ENCODE measurements around the gene DVL1. TPM values are rescaled to one million over a fixed set of nuclear protein-coding genes. Genes with fewer than 3 reads are reported as not detected.
A peak's percentile ranks its signal among the peaks of the same experiment; 100 is the strongest.

DVL1 gene
- total and polyA plus RNA-seq, 8 donors: 30.6 to 103 (median 50.3) TPM

DNA sequence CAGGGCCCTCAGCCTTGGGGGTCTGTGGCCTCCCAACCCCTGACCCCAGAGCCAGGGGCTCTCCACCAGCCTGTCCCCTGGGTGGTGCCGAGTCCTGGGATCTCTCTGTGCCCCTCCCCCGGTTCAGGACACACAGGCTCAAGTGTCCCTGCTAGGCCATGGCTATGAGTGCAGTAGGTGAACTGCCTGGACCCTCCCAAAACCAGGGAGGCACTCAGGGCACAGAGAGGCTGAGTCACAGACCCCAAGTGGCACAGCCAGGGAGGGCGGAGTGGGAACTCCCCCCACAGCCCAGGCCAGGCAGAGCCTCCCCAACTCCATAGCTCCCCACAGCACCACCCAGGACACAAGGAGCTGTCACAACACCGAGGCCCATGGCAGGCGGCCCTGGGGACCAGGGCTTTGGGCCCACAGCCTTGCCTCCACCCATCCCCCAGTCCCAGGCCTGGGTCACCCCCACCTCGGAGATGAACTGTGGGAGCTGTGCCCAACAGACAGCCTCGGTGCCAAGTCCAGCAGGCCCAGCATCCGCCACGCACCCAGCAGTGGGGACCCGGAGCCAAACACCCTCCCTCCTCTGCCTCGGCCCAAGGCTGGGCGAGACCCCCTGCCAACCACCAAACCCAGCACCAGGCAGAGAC lies 3.2 kb downstream of the DVL1 start:
- no peak overlapping the region for H3K27ac ChIP-seq
- intact Hi-C loops (cut with DNase I): no loop called here
- H3K27me3 ChIP-seq: no peaks in the 10 kb centered on the region
- no peak for FAIRE-seq
- ATAC-seq: no peak
- peaks cover 8 to 20% (median 11%) of the 10 kb centered on the region in 3 donors for H3K4me1 ChIP-seq
- TF ChIP-seq, protein P1, sequence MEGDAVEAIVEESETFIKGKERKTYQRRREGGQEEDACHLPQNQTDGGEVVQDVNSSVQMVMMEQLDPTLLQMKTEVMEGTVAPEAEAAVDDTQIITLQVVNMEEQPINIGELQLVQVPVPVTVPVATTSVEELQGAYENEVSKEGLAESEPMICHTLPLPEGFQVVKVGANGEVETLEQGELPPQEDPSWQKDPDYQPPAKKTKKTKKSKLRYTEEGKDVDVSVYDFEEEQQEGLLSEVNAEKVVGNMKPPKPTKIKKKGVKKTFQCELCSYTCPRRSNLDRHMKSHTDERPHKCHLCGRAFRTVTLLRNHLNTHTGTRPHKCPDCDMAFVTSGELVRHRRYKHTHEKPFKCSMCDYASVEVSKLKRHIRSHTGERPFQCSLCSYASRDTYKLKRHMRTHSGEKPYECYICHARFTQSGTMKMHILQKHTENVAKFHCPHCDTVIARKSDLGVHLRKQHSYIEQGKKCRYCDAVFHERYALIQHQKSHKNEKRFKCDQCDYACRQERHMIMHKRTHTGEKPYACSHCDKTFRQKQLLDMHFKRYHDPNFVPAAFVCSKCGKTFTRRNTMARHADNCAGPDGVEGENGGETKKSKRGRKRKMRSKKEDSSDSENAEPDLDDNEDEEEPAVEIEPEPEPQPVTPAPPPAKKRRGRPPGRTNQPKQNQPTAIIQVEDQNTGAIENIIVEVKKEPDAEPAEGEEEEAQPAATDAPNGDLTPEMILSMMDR (IDR thresholded peaks at IDR 0.05): no peak
- no peaks in the 10 kb centered on the region for H3K36me3 ChIP-seq
- no peak overlapping the region for H3K4me3 ChIP-seq
- no peaks in the 10 kb centered on the region for H3K9me3 ChIP-seq
- peak in 1 of 6 donors; percentile 52 for DNase-seq
- 49 to 55% methylated on average over 12 of the region's 12 CpGs for WGBS, 2 donors

DNA sequence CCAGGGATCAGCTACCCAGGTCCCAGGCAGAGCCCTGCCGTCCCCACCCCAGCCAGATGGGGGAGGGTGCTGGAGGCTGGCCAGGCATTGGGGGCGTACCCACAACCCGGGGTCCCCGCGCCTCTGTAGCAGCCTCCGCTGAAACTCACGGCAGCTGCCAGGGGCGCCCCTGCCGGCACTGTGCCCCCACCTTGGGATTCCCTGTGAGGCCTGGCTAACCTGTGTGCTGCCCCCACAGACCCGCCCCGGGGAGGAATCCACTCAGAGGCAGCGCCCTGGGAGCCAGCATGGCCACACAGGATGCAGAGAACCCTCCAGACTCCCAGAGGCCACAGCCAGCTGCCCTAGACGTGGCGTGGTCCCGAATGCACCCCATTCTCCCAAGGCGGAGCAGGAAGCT lies 3.8 kb downstream of the DVL1 start:
- Histone ChIP-seq H3K4me1 (peaks cover 8 to 20% (median 11%) of the 10 kb centered on the region in 3 donors), H3K9me3 (no peaks in the 10 kb centered on the region), H3K36me3 (no peaks in the 10 kb centered on the region), H3K27ac (no peak overlapping the region), H3K27me3 (no peaks in the 10 kb centered on the region), H3K4me3 (no peak overlapping the region)
- ATAC-seq (no peak), FAIRE-seq (no peak), DNase-seq (peak in 1 of 6 donors; percentile 57)
- 73 to 76% methylated on average over 15 to 16 of the region's 16 CpGs for WGBS, 2 donors
- intact Hi-C loops (cut with DNase I): no loop called here
- TF ChIP-seq, protein P1 (IDR thresholded peaks at IDR 0.05): no peak

DNA sequence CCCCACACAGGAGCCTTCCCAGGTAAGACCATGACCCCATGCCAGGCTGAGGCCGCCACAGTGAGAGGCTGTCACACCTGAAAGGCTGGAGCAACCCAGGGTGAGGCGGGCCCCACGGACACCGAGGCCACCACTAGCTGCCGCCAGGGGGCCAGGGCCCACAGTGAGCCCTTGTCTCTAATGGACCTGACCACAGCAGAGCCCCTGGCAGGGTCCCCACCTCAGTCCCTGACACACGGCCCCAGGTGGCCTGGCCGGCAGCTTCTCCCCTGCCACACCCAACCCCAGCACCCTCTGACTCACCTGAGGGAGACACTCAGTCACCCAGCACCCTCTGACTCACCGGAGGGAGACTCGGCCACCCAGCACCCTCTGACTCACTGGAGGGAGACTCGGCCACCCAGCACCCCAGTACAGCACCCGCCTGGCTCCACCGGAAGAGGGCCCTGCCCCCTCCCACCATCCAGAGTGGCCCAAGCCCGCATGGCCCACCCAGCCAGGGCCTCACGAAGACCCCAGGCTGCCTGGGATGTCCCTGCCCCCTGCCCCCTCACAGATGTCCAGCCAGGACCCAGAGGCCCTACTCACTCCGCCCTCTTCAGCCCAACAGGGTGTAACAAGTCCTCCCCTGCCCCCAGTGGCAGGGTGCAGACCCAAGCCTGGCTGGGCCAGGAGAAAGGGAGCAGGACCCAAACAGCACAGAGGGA lies 4.4 kb downstream of the DVL1 start:
- 62 to 72% methylated on average over 15 of the region's 15 CpGs for WGBS, 2 donors
- Histone ChIP-seq H3K36me3 (no peaks in the 10 kb centered on the region), H3K27me3 (no peaks in the 10 kb centered on the region), H3K4me1 (peaks cover 8 to 20% (median 11%) of the 10 kb centered on the region in 3 donors), H3K27ac (no peak overlapping the region), H3K4me3 (no peak overlapping the region), H3K9me3 (no peaks in the 10 kb centered on the region)
- DNase-seq: peak in 1 of 6 donors; percentile 59
- intact Hi-C loops (cut with DNase I): no loop called here
- TF ChIP-seq, protein P1 (IDR thresholded peaks at IDR 0.05): peak in 1 of 4 donors; percentile 29
- ATAC-seq: peak in 1 of 4 donors; percentile 2
- no peak for FAIRE-seq

DNA sequence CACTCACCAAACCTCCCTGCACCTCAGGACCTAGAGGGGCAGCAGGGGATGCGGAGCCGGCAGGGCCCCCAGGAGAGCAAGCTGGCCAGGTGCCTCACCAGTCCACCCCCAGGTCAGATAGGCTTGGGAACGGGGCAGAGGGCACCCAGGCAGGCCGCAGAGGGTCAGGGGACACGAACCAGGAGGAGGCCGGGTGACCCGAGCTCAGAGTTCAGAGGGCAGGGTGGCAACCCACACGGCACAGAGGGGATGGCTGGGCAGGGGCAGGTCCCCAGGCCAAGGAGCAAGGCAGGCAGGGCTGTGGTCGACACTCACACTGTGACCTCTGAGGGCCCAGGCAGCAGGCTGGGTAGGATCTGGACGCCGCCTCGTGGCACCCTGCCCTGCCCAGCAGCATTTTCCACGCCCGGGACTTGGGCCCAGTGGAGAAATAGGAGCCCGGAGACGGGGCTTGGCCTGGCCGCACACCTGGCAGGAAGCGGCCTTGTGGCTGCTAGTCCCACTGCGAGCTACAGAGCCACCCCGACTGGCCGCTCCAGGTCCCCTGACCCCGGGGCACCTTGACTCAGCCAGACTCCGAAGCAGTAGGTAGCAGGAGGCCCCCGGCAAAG lies 5.3 kb downstream of the DVL1 start:
- DNase-seq (peak in 1 of 6 donors; percentile 38), FAIRE-seq (no peak), ATAC-seq (no peak)
- H3K27ac ChIP-seq: no peak overlapping the region
- peaks cover 8 to 20% (median 11%) of the 10 kb centered on the region in 3 donors for H3K4me1 ChIP-seq
- H3K36me3 ChIP-seq: peaks cover 0 to 7% (median 0%) of the 10 kb centered on the region in 3 donors
- TF ChIP-seq, protein P1 (IDR thresholded peaks at IDR 0.05): no peak
- no peaks in the 10 kb centered on the region for H3K27me3 ChIP-seq
- no peaks in the 10 kb centered on the region for H3K9me3 ChIP-seq
- intact Hi-C loops (cut with DNase I): no loop called here
- no peak overlapping the region for H3K4me3 ChIP-seq
- WGBS, 2 donors: 80 to 89% methylated on average over 24 of the region's 24 CpGs
